Esophagus squamous epithelium (tissue), 5 donors: ENCODE measurements around the gene GALNT2. TPM values are rescaled to one million over a fixed set of nuclear protein-coding genes. Genes with fewer than 3 reads are reported as not detected.

Experiments
- DNase-seq: peaks from one replicate; lab custom pipeline; 2025; lab: John Stamatoyannopoulos, UW
- H3K27ac ChIP-seq, 4 donors: fragments of 200-600 bp; sonication (generic); one replicate each; pipeline ENCODE4 v1.5.1; 2016 to 2019; ENCODE audit warnings: mild to moderate bottlenecking in 1 of 4
- H3K27me3 ChIP-seq, 4 donors: fragments of 200-600 bp; sonication (generic); 1 replicate in 3 of 4; 2 replicates in 1 of 4; pipeline versions ENCODE4 v1.5.1 to v1.6.0; 2017 to 2021; ENCODE audit warnings: antibody characterized with exemption in 1 of 4
- H3K36me3 ChIP-seq, 3 donors: fragments of 200-600 bp; sonication (generic); one replicate each; pipeline ENCODE4 v1.5.1; 2016 to 2019
- H3K4me1 ChIP-seq, 3 donors: fragments of 200-600 bp; sonication (generic); one replicate each; pipeline ENCODE4 v1.5.1; 2017 to 2019
- H3K4me3 ChIP-seq, 4 donors: fragments of 200-600 bp; sonication (generic); 1 replicate in 3 of 4; 2 replicates in 1 of 4; pipeline ENCODE4 v1.5.1; 2016 to 2019; ENCODE audit warnings: mild to moderate bottlenecking in 2 of 4, moderate library complexity in 1 of 4
- H3K9me3 ChIP-seq, 3 donors: fragments of 200-600 bp; sonication (generic); one replicate each; pipeline ENCODE4 v1.5.1; 2016 to 2019
- POLR2A ChIP-seq, 4 donors: fragments of 450-650 bp; IDR thresholded peaks; one replicate each; pipeline ENCODE4 v1.6.1; 2017; ENCODE audit warnings: antibody characterized with exemption in 4 of 4, mild to moderate bottlenecking in 4 of 4, moderate library complexity in 3 of 4
- WGBS, 2 donors: methylation state at CpG; one replicate each; pipeline ENCODE4 v1.1.5; 2018; 5-methylcytosine and 5-hydroxymethylcytosine counted together
- intact Hi-C: fragments of 100-400 bp; cut with DNase I; formaldehyde crosslinking; loops from one replicate; pipeline ENCODE4 v1.15.0; 2022
- total RNA-seq, 4 donors: library from RNA; depleted of rRNA; stranded (reverse); fragments of >200 nt; gene quantifications; one replicate each; pipeline ENCODE4 v1.1.0, GENCODE V29; 2016
- TF ChIP-seq, protein P1 (sequence below), 6 experiments: fragments of 450-650 bp in 4 of 6; fragments of 200-600 bp in 2 of 6; sonication (generic) in 2 of 6; IDR thresholded peaks; one replicate each; pipeline ENCODE4 v1.5.1; 2016 to 2019; ENCODE audit warnings: antibody characterized with exemption in 6 of 6, mild to moderate bottlenecking in 4 of 6, moderate library complexity in 4 of 6
- donor health status: DM: yes; HTN: yes; CAD: no.

GALNT2 gene
- total RNA-seq, 4 donors from 2014 or later = 25.8 to 36.2 (median 31.0) TPM

DNA sequence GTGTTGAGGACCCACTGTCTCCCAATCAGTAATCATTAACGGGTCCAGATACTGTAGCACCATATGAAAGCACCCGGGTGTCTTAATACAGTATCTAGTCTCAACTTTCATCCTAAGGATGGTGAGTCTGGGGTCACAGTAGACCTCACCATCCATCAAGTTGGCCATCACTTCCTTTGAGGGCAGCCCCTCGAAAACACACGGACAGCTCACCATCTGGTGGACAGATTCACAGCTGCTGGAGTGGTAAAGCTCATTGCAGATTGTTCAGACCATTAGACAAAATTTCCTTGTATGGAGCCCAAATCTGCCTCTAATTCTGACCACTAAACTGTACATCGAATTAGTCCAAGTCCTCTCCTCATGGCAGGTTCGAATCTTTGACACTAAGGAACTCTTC is 236.0 kb downstream of the GALNT2 start:
- H3K27me3 ChIP-seq = no peaks in the 10 kb centered on the region
- no peak overlapping the region for H3K4me3 ChIP-seq
- DNase-seq = no peak
- TF ChIP-seq POLR2A (IDR thresholded peaks at IDR 0.05) = no peak
- TF ChIP-seq, protein P1, sequence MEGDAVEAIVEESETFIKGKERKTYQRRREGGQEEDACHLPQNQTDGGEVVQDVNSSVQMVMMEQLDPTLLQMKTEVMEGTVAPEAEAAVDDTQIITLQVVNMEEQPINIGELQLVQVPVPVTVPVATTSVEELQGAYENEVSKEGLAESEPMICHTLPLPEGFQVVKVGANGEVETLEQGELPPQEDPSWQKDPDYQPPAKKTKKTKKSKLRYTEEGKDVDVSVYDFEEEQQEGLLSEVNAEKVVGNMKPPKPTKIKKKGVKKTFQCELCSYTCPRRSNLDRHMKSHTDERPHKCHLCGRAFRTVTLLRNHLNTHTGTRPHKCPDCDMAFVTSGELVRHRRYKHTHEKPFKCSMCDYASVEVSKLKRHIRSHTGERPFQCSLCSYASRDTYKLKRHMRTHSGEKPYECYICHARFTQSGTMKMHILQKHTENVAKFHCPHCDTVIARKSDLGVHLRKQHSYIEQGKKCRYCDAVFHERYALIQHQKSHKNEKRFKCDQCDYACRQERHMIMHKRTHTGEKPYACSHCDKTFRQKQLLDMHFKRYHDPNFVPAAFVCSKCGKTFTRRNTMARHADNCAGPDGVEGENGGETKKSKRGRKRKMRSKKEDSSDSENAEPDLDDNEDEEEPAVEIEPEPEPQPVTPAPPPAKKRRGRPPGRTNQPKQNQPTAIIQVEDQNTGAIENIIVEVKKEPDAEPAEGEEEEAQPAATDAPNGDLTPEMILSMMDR (IDR thresholded peaks at IDR 0.05) = no peak
- H3K9me3 ChIP-seq = no peaks in the 10 kb centered on the region
- no peak overlapping the region for H3K27ac ChIP-seq
- peaks cover 3 to 18% (median 12%) of the 10 kb centered on the region in 3 donors for H3K4me1 ChIP-seq
- intact Hi-C loops = no loop called here
- no peaks in the 10 kb centered on the region for H3K36me3 ChIP-seq
- 71 to 80% methylated on average over 6 of the region's 6 CpGs for WGBS, 2 donors

DNA sequence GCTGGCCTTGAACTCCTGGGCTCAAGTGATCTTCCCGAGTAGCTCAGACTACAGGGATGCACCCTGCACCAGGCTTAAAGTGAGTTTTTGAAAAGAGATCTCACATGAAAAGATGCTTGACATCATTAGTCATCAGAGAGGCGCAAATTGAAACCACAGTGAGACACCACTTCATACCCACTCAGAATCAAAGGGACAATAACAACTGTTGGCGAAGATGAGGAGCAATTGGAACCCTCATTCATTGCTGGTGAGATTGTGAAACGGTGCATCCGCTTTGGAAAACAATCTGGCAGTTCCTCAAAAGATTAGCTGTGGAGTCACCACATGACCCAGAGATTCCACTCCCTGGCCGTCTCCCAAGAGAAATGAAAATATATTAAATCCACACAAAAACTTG is 236.8 kb downstream of the GALNT2 start:
- no peaks in the 10 kb centered on the region for H3K9me3 ChIP-seq
- 22 to 30% methylated on average over 5 to 6 of the region's 6 CpGs for WGBS, 2 donors
- no peaks in the 10 kb centered on the region for H3K36me3 ChIP-seq
- TF ChIP-seq POLR2A (IDR thresholded peaks at IDR 0.05) = no peak
- TF ChIP-seq, protein P1 (IDR thresholded peaks at IDR 0.05) = no peak
- no peak for DNase-seq
- no peak overlapping the region for H3K4me3 ChIP-seq
- H3K27ac ChIP-seq = no peak overlapping the region
- intact Hi-C loops = no loop called here
- H3K4me1 ChIP-seq = peaks cover 3 to 19% (median 15%) of the 10 kb centered on the region in 3 donors
- no peaks in the 10 kb centered on the region for H3K27me3 ChIP-seq

DNA sequence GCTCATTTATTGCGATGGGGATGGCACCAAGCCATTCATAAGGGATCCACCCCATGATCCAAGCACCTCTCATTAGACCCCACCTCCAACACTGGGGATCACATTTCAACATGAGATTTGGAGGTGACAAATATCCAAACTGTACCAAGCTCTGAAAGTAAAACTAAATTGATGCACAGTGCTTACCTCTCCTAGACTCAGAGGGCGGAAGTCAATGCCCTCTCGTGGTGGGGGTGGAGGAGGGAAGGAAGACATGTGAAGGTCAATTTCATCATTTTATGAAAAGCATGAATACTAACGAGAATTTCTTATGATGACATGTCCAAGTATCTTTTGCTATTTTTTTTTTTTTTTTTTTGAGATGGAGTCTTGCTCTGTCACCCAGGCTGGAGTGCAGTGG is 239.1 kb downstream of the GALNT2 start:
- no peak overlapping the region for H3K27ac ChIP-seq
- no peak overlapping the region for H3K4me3 ChIP-seq
- DNase-seq = no peak
- H3K9me3 ChIP-seq = no peaks in the 10 kb centered on the region
- TF ChIP-seq, protein P1 (IDR thresholded peaks at IDR 0.05) = no peak
- no peak for TF ChIP-seq POLR2A (IDR thresholded peaks at IDR 0.05)
- H3K4me1 ChIP-seq = peaks cover 3 to 20% (median 19%) of the 10 kb centered on the region in 3 donors
- intact Hi-C loops = no loop called here
- H3K36me3 ChIP-seq = no peaks in the 10 kb centered on the region
- H3K27me3 ChIP-seq = no peaks in the 10 kb centered on the region
- WGBS, 2 donors = 55 to 71% methylated on average over 4 of the region's 4 CpGs

DNA sequence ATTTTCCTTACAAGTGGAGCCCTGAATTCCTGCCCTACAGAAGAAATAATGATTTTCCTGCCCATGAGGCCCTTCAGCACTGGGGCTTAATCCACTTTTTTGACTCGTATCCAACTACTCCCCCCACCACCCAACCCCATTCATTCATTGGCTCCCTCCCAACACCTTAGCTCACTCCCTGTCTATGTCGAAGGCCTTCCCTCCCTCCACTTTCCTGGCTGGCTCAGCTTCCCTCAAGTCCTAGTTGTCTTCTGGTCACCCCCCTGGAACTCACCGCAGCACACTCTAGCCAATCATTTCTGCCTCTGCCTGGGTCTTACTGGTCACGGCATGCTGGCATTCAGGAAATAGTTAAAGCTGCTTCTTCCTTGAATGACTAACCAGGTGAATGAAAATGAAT is 240.2 kb downstream of the GALNT2 start:
- WGBS, 2 donors = 18 to 22% methylated on average over 4 of the region's 4 CpGs
- intact Hi-C loops = no loop called here
- TF ChIP-seq, protein P1 (IDR thresholded peaks at IDR 0.05) = no peak
- TF ChIP-seq POLR2A (IDR thresholded peaks at IDR 0.05) = no peak
- H3K27me3 ChIP-seq = no peaks in the 10 kb centered on the region
- peaks cover 3 to 20% (median 19%) of the 10 kb centered on the region in 3 donors for H3K4me1 ChIP-seq
- no peak overlapping the region for H3K4me3 ChIP-seq
- H3K36me3 ChIP-seq = no peaks in the 10 kb centered on the region
- peak overlapping the region in 1 of 4 donors; percentile 5 for H3K27ac ChIP-seq
- H3K9me3 ChIP-seq = no peaks in the 10 kb centered on the region
- no peak for DNase-seq

DNA sequence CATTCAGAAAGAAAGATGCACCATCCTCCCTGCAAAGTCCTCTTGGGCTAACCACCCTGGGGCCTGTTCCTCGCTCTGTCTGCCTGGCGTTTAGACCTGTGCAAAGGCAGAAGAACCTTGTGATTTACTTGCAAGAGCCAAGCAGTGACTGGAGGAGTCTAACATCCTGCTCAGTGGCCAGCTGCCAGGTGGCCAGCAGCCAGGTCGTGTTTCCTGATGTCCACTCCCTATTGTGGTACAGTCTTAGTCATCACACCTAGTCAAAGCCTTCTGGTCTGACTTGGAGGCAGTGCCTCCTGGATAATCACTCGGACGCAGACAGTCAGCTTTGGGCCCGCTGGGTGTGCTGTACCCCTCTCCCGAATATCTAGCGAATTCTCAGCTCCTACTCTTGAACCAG is 241.0 kb downstream of the GALNT2 start:
- intact Hi-C loops = no loop called here
- TF ChIP-seq, protein P1 (IDR thresholded peaks at IDR 0.05) = no peak
- TF ChIP-seq POLR2A (IDR thresholded peaks at IDR 0.05) = no peak
- DNase-seq = no peak
- H3K27me3 ChIP-seq = peaks cover 0 to 4% (median 0%) of the 10 kb centered on the region in 4 donors
- no peaks in the 10 kb centered on the region for H3K9me3 ChIP-seq
- WGBS, 2 donors = 55 to 73% methylated on average over 7 of the region's 8 CpGs
- no peak overlapping the region for H3K4me3 ChIP-seq
- peaks cover 3 to 20% (median 19%) of the 10 kb centered on the region in 3 donors for H3K4me1 ChIP-seq
- no peak overlapping the region for H3K27ac ChIP-seq
- H3K36me3 ChIP-seq = no peaks in the 10 kb centered on the region
